ENCODE results near the gene PRDM16.

The PRDM16 gene

GRCh38 chr1:3306583-3307291, 237.7 kb downstream of the PRDM16 start:
- DNase-seq (ENCODE audit: low read depth) = peak; percentile 69

DNA sequence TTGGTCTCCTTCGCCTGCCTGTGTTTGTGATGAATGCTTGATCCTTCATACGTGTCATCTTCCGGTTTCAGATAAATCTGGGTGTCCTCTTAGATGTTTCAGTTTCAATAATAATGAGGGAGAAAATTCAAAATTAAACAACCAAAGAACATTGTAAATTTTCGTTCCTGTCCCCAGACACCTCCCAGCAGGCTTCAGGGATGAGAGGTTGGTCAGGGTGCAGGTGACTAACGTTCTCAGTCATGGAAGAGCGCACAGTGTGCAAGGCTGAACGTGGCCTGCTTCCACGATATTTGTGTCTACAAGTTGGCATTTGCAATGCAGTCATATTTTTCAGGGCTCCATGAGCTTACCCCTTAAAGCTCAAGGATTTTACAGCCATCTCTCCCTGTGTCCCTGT, 238.4 kb downstream of the PRDM16 start:
- DNase-seq (ENCODE audit: low read depth) = no peak

GRCh38 chr1:3308053-3308452, 239.1 kb downstream of the PRDM16 start:
- DNase-seq (ENCODE audit: low read depth) = no peak

GRCh38 chr1:3310718-3311400, 241.9 kb downstream of the PRDM16 start:
- no peak for DNase-seq (ENCODE audit: low read depth)

DNA sequence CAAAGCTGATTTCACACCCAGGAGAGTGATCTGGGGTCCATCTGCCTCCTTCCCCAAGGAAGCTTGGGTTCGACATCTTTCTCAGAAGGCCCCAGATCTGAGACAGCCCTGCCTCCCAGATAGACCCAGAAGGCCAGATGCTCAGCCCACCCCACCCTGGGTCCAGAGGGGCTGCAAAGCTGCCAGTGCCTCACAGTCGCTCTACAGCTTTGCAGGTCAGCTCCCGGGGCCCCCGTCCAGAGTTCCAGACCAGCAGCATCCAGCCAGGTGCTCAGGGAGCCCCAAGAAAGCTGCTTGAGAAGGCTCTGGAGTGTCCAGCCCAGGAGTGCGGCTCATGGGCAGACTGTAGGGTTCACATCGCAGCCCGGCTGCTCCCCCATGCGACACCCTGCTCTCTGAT, 242.7 kb downstream of the PRDM16 start:
- no peak for DNase-seq (ENCODE audit: low read depth)

GRCh38 chr1:3312310-3312897, 243.4 kb downstream of the PRDM16 start:
- peak; percentile 51 for DNase-seq (ENCODE audit: low read depth)

GRCh38 chr1:3312898-3313575, 244.0 kb downstream of the PRDM16 start:
- DNase-seq (ENCODE audit: low read depth) = peak; percentile 99

- DNase-seq (ENCODE audit: low read depth) = peak; percentile 94
Measured at GRCh38 chr1:3313576-3313950, 244.6 kb downstream of the PRDM16 start.

DNA sequence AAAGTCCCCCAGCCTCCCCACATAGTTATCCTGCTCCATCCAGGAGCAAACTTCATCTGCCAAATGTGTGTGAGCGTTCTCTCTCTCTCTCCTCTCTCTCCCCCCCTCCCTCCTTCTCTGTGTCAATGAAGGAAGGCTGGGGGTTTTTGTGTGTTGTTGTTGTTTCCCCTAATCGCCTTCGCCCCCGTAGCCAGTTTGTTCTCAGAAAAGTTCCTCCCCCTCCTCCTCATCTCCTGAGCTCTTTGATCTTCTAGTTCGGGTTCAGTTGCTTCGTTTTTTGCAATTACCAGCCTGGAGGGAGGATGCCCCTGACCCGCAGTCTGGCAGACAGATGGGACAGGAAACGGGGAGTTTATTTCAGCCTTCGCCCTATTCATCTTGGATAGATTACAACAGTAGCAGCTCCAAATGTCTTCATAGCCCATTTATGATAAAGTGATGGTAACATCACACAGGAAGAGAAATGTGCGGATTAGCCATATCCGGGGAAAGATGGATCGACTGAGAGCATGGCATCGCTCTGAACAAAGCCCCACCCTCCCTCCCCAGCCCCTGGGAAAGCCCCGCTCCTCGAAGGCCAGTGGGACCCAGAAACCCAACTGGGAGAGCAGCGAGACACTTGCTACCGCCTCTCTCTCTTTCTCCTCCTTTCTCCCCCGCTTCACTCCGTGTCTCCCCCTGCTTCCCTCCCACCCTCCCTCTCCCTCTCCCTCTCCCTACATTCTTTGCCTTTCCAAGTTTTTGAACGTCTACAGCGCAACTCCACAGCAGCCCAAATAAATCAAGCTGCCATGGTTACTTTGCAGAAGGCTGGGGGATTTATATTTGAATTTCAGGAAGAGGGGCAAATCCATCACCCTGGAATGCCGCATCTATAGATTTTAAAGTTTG, 245.7 kb downstream of the PRDM16 start:
- DNase-seq (ENCODE audit: low read depth) = no peak

- DNase-seq (ENCODE audit: low read depth) = no peak
Measured at GRCh38 chr1:3315399-3316339, 246.7 kb downstream of the PRDM16 start.

DNA sequence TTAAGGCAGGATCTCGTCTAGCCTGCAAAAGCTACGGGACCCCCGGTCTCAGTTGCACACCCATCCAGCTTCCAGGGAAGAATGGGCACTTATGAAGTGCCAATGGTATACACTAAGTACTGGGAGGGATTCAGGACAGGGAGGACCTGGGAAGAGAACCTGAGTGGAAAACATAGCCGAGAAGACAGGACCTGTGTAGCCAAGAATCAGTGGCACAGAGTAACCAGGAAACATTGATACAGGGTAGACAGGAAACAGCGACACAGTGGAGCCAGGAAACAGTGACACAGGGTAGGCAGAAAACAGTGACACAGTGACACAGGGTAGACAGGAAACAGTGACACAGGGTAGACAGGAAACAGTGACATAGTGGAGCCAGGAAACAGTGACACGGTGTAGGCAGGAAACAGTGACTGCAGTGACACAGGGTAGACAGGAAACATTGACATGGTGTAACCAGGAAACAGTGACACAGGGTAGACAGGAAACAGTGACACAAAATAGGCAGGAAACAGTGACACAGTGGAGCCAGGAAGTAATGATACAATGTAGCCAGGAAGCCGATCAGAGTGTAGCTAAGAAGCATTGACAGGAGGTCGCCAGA, 247.4 kb downstream of the PRDM16 start:
- DNase-seq (ENCODE audit: low read depth) = no peak

DNA sequence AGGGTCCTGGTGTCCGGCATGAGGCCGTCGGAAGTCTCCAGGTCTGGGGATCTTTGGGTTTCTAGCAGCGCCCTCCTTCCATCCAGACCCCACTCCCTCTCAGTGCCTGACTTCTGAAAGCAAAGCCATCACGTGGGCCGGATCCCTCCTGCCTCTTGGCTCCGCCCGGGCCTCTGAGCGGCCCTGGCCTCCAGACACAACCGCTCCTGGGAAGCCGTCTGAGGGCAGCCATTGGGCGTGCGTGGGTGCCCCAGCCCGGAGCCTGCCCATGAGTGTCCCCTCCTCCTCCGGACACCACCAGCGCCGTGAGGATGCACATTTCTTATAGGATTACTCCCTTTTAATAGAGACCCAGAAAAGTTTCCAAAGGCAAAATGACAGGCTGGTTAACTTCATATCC, 248.5 kb downstream of the PRDM16 start:
- no peak for DNase-seq (ENCODE audit: low read depth)

GRCh38 chr1:3318329-3318728, 249.3 kb downstream of the PRDM16 start:
- DNase-seq (ENCODE audit: low read depth) = no peak

DNA sequence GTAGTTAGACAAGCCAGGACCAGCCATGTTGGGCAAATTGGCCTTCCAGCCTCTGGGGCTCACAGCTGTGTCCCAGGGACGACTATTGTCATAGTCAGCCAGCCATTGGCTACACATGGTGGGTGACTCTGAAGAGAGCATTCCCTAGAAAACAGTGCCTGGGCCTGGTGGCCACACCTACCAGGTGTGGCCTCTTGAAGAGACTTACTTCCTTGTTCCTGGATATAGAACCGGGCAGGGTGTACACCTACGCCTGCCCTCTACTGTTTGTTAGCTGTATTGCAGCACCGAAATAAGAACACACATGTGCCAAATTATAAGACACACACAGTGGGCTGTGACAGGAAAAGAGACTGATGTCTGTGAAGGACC, 250.9 kb downstream of the PRDM16 start:
- DNase-seq (ENCODE audit: low read depth) = peak; percentile 21

DNA sequence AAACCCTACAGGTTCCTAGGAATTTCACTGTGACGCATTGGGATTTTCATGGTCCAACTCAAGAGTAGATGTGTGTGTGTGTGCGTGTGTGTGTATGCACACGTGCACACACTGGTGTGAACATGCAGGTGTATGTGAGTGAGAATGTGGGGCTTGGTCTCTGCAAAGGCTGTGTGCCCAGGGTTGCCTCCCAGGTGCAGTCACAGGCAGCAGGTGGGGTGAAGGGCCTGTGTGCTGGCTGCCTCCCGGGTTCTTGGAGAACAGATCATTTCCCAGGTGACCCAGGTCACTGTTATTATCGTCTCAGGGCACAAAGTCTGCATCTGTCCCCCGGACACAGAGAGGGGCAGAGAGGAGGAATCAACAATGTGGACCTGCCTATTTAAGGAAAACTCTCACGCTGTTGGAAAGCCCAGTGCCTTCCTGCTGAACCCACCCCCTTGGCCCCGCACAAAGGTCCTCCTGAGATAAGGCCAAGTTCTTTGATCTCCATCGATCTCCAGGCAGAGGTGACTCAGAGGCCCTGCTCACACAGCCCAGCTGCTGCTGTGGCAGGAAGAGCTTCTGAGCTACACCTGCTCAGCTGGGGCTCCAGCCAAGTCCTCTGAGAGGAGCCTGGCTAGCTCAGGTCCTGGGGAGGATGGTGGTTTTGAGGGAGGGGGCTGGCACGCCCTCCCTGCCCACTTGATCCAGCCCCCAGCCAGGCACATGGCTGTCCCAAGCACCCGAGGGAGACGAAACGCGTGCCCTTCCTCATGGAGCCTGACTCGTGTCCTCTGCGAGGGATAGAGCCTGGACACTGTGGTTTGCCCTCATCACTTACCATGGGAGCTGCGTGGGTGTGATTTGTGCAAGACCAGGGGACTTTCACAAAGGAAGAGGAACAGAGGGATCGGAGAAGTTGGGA, 251.5 kb downstream of the PRDM16 start:
- no peak for DNase-seq (ENCODE audit: low read depth)

GRCh38 chr1:3321559-3322449, 252.8 kb downstream of the PRDM16 start:
- no peak for DNase-seq (ENCODE audit: low read depth)

GRCh38 chr1:3322450-3323020, 253.5 kb downstream of the PRDM16 start:
- no peak for DNase-seq (ENCODE audit: low read depth)
